NCI-H345 treated with DMSO at 0.1 percent for 48 hours (cell line): ENCODE results near the gene SPG21.
"Not testable (repeated sequence)": the region's sequence is repeated elsewhere in the genome, so short reads cannot be mapped to it uniquely, and the experiment has no call there.

Source experiments
- DNase-seq: peaks from one replicate; lab custom pipeline; 2025; ENCODE audit not compliant: unreplicated experiment; lab: John Stamatoyannopoulos, UW

Gene SPG21

GRCh38 chr15:64989416-64990167, at the start of gene SPG21:
Gene SPG21, minus strand, starts transcription at chr15:64989914. Its CDS starts 6,345 bp downstream, at chr15:64983569.
- peak; percentile 58 for DNase-seq

- no peak for DNase-seq
These were observed 49.1 kb upstream of the SPG21 start for GRCh38 chr15:65038836-65039235.

GRCh38 chr15:65038428-65038827, 48.7 kb upstream of the SPG21 start:
- no peak for DNase-seq

- DNase-seq, result no peak
These were observed 47.6 kb upstream of the SPG21 start for GRCh38 chr15:65037309-65037708.

GRCh38 chr15:65034719-65035118, 45.0 kb upstream of the SPG21 start:
- no peak for DNase-seq

- DNase-seq, result peak; percentile 2
These were observed 44.0 kb upstream of the SPG21 start for GRCh38 chr15:65033659-65034269.

GRCh38 chr15:65032801-65033537, 43.3 kb upstream of the SPG21 start:
- no peak for DNase-seq

GRCh38 chr15:65029736-65030208, 40.1 kb upstream of the SPG21 start:
- no peak for DNase-seq

- peak; percentile 33 for DNase-seq
These were observed 39.4 kb upstream of the SPG21 start, which contains the start of gene MTFMT for GRCh38 chr15:65028921-65029735. Gene MTFMT, minus strand, starts transcription at chr15:65029639. Its CDS starts 26 bp downstream, at chr15:65029613.

GRCh38 chr15:65028338-65028737, 38.6 kb upstream of the SPG21 start:
- no peak for DNase-seq

GRCh38 chr15:65027593-65027992, 37.9 kb upstream of the SPG21 start:
- DNase-seq, result no peak

- DNase-seq, result no peak
These were observed 37.0 kb upstream of the SPG21 start for GRCh38 chr15:65026756-65027155.

GRCh38 chr15:65021488-65021887, 31.8 kb upstream of the SPG21 start:
- no peak for DNase-seq

- DNase-seq, result no peak
These were observed 30.7 kb upstream of the SPG21 start for GRCh38 chr15:65020419-65020818.

GRCh38 chr15:65011198-65011597, 21.5 kb upstream of the SPG21 start:
- DNase-seq, result not testable (repeated sequence)

- DNase-seq, result no peak
These were observed 19.3 kb upstream of the SPG21 start for GRCh38 chr15:65008983-65009382.

GRCh38 chr15:65006876-65007275, 17.2 kb upstream of the SPG21 start:
- no peak for DNase-seq

GRCh38 chr15:65004993-65005392, 15.3 kb upstream of the SPG21 start:
- DNase-seq, result no peak

- DNase-seq, result no peak
These were observed 8.1 kb upstream of the SPG21 start for GRCh38 chr15:64997745-64998375.

GRCh38 chr15:64997066-64997465, 7.4 kb upstream of the SPG21 start:
- no peak for DNase-seq
